ENCODE data around the gene AKIP1. TPM values are rescaled to one million over a fixed set of nuclear protein-coding genes. Genes with fewer than 3 reads are reported as not detected.

AKIP1 gene
- total and polyA plus RNA-seq, 2 donors (not counting 3 experiments of a cell fraction or from before 2014, with no cell fraction given), result 21.9 to 32.4 TPM

DNA sequence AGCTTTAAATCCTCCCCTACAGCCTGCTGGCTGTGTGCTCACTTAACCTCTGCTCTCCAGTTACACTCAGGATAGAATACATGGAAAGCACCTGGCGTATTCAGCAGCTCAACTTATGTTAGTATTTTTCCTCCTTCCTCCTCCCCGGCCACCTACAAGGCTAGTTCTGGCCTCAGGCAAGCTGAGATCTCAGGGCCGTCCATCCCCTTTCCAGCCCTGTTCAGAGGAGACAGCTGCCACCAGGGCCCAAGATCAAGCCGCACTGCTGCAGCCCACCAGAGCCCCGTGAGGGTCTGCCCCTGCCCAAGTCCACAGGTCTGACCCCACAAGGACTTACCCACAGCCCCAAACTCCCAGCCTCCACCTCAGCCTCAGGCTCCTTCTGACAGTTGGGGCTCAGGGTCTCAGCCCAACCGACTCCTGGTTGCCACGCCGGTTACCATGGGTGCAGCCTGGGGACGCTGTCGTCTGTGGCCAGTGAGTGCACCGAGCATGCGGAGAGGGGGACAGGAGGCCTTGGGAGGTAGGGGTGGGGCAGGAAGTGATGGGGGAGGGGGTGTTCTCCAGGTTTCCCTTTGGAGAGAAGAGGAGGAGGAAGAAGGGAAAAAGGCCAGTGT lies 21.7 kb downstream of the AKIP1 start, which contains the start of gene C11orf16:
TSS of gene C11orf16 (minus strand) at position 384 of the 617 bp plus-strand sequence. CDS start 639 bp downstream, outside the sequence.
- Histone ChIP-seq H3K9me1 (replicated peaks; ENCODE audit: control insufficient read depth, extremely low read depth, insufficient read depth, low read length) (no peaks in the 10 kb centered on the region), H4K20me1 (replicated peaks; ENCODE audit: control insufficient read depth, extremely low read depth, insufficient read depth, low read length) (no peaks in the 10 kb centered on the region), H3K36me3 (ENCODE audit: control insufficient read depth in 2 of 2, extremely low read depth in 1 of 2, insufficient read depth in 2 of 2, low read length in 2 of 2) (no peaks in the 10 kb centered on the region), H3K27me3 (ENCODE audit: control insufficient read depth in 2 of 2, insufficient read depth in 2 of 2, low read length in 2 of 2) (no peaks in the 10 kb centered on the region), H3K4me2 (ENCODE audit: insufficient read depth, low read length) (no peak within 1 kb of the TSS), H3K9ac (replicated peaks; ENCODE audit: extremely low read depth, insufficient read depth, low read length) (no peak within 1 kb of the TSS), H3K4me1 (ENCODE audit: control insufficient read depth, extremely low read depth, insufficient read depth, low read length) (peaks cover 7% of the 10 kb centered on the region), H3K79me2 (ENCODE audit: control insufficient read depth, insufficient read depth, low read length) (no peaks in the 10 kb centered on the region), H3K4me3 (replicated peaks in 1 of 3; ENCODE audit: insufficient read depth in 1 of 3, low read depth in 1 of 3, low read length in 3 of 3) (no peak within 1 kb of the TSS), H2AFZ (ENCODE audit: low read depth, low read length) (no peak within 1 kb of the TSS), H3K9me3 (replicated peaks; ENCODE audit: control insufficient read depth, insufficient read depth, low read length) (no peaks in the 10 kb centered on the region), H3K27ac (ENCODE audit: insufficient read depth, low read depth, low read length) (no peak within 1 kb of the TSS)
- DNase-seq (ENCODE audit: low read depth, low spot score) (no peak), FAIRE-seq (no peak)
- BruUV-seq (replicated peaks), result no TSS peak
- ChIA-PET POLR2A (no interaction called here), CTCF (interaction anchor here (3.9 kb wide), 1 partner anchor 27 kb away, joined by 21 read pairs; no protein-coding TSS in a partner anchor)
- intact Hi-C loops (cut with micrococcal nuclease), result no loop called here
- dilution Hi-C loops (cut with MboI; ENCODE audit: extremely low pct_ligation_motif_present, low sequenced_read_pairs), result no loop called here
- TF ChIP-seq MYC (IDR thresholded peaks at IDR 0.05; ENCODE audit: low read depth, low read length), result no peak
- no peak for TF ChIP-seq JUN (IDR thresholded peaks at IDR 0.05; ENCODE audit: borderline replicate concordance, insufficient read depth, insufficient read length, low read depth)
- no peak for TF ChIP-seq GATA2 (IDR thresholded peaks at IDR 0.05; ENCODE audit: insufficient read depth, insufficient read length, low read depth, low read length)
- no peak for TF ChIP-seq EZH2 (IDR thresholded peaks at IDR 0.05; ENCODE audit: borderline replicate concordance, low read depth, low read length, severe bottlenecking)
- TF ChIP-seq, protein P1, sequence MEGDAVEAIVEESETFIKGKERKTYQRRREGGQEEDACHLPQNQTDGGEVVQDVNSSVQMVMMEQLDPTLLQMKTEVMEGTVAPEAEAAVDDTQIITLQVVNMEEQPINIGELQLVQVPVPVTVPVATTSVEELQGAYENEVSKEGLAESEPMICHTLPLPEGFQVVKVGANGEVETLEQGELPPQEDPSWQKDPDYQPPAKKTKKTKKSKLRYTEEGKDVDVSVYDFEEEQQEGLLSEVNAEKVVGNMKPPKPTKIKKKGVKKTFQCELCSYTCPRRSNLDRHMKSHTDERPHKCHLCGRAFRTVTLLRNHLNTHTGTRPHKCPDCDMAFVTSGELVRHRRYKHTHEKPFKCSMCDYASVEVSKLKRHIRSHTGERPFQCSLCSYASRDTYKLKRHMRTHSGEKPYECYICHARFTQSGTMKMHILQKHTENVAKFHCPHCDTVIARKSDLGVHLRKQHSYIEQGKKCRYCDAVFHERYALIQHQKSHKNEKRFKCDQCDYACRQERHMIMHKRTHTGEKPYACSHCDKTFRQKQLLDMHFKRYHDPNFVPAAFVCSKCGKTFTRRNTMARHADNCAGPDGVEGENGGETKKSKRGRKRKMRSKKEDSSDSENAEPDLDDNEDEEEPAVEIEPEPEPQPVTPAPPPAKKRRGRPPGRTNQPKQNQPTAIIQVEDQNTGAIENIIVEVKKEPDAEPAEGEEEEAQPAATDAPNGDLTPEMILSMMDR (IDR thresholded peaks at IDR 0.05; ENCODE audit: extremely low read depth in 1 of 2, insufficient read depth in 1 of 2, low read depth in 1 of 2, low read length in 2 of 2), result no peak
- TF ChIP-seq, protein P2, sequence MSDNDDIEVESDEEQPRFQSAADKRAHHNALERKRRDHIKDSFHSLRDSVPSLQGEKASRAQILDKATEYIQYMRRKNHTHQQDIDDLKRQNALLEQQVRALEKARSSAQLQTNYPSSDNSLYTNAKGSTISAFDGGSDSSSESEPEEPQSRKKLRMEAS (IDR thresholded peaks at IDR 0.05; ENCODE audit: insufficient read depth, insufficient read length), result no peak
- TF ChIP-seq POLR2A (IDR thresholded peaks at IDR 0.05; ENCODE audit: low read depth, low read length), result no peak
- no peak for TF ChIP-seq FOS (IDR thresholded peaks at IDR 0.05; ENCODE audit: borderline replicate concordance, insufficient read depth, low read length)
- no peak for TF ChIP-seq POLR2AphosphoS5 (IDR thresholded peaks at IDR 0.05; ENCODE audit: insufficient read depth, low read depth, low read length)
